Cardiac ventricle fibroblast (primary cell): Measurements from ENCODE around the gene GEN1. TPM values are rescaled to one million over a fixed set of nuclear protein-coding genes. Genes with fewer than 3 reads are reported as not detected.

Experiments used
- total RNA-seq: library from RNA; depleted of rRNA; stranded (reverse); fragments of >200 nt; gene quantifications from 2 replicates; pipeline ENCODE4 v1.2.3, GENCODE V29; 2015

Gene GEN1
- 5.6 and 7.3 TPM in 2 replicates for total RNA-seq

GRCh38 chr2:17753803-17754663 lies at the start of gene GEN1, which contains the start of gene SMC6:
Gene GEN1 (plus strand): TSS chr2:17754138. CDS start chr2:17759944, 5,806 bp downstream.
Gene SMC6 (minus strand): TSS chr2:17753810. CDS start chr2:17745946, 7,864 bp downstream.

GRCh38 chr2:17816396-17817245 lies 62.7 kb downstream of the GEN1 start, which contains the start of gene MSGN1:
Gene MSGN1 (plus strand): TSS chr2:17816460. CDS start chr2:17816519, 59 bp downstream.

Other genes with a start within 250 kb of the GEN1 start
- gene RAD51AP2, start 235.7 kb upstream of the GEN1 start, total RNA-seq: not detected in 2 replicates
- gene VSNL1, start 213.4 kb upstream of the GEN1 start, total RNA-seq: not detected in 2 replicates
- gene SMC6, start 328 bp upstream of the GEN1 start, total RNA-seq: 9.4 and 9.5 TPM in 2 replicates
- gene MSGN1, start 62.3 kb downstream of the GEN1 start, total RNA-seq: not detected in 2 replicates
- 0.34 TPM in 1 of 2 replicates, not detected in the other for gene KCNS3, start 124.5 kb downstream of the GEN1 start, total RNA-seq